ENCODE results near the gene HDLBP. TPM values are rescaled to one million over a fixed set of nuclear protein-coding genes. Genes with fewer than 3 reads are reported as not detected.

HDLBP gene
- total and polyA plus RNA-seq, 10 of the 15 experiments (the other 5 are each of a cell fraction or from before 2014, with no cell fraction given), result 19.5 to 383 (median 249) TPM

GRCh38 chr2:241199286-241199685 is 116.2 kb downstream of the HDLBP start:
- ChIA-PET POLR2A (no interaction called here), CTCF (no interaction called here), RAD21 (ENCODE audit: unreplicated experiment) (no interaction called here), SMC1A (ENCODE audit: uncharacterized antibody, unreplicated experiment) (no interaction called here)
- intact Hi-C loops (cut with micrococcal nuclease; ENCODE audit: unreplicated experiment) (no loop called here), in situ Hi-C loops (cut with MboI) (no loop called here)
- Histone ChIP-seq H2AFZ (ENCODE audit: control insufficient read depth, low read depth, low read length) (no peak overlapping the region), H3K4me2 (ENCODE audit: control insufficient read depth, insufficient read depth) (no peak overlapping the region), H4K20me1 (ENCODE audit: control insufficient read depth, insufficient read depth) (no peaks in the 10 kb centered on the region), H3K79me2 (ENCODE audit: control insufficient read depth, insufficient read depth, low read length) (no peaks in the 10 kb centered on the region), H3K36me3 (ENCODE audit: control insufficient read depth in 2 of 2, insufficient read depth in 2 of 2, low read length in 1 of 2) (no peaks in the 10 kb centered on the region), H3K4me3 (no peak overlapping the region), H3K4me1 (ENCODE audit: control insufficient read depth, insufficient read depth, low read length) (no peaks in the 10 kb centered on the region), H3K9ac (ENCODE audit: control insufficient read depth, insufficient read depth, low read length) (no peak overlapping the region), H3K9me3 (replicated peaks; ENCODE audit: control insufficient read depth, insufficient read depth, low read length) (no peaks in the 10 kb centered on the region), H3K27me3 (replicated peaks in 1 of 2; ENCODE audit: control insufficient read depth in 2 of 2, insufficient read depth in 2 of 2, low read length in 1 of 2) (no peaks in the 10 kb centered on the region), H3K27ac (ENCODE audit: control insufficient read depth, insufficient read depth) (no peak overlapping the region)
- DNase-seq (ENCODE audit: low read depth, low spot score), result no peak
- ATAC-seq, result no peak
- 63% methylated on average over 15 of the region's 16 CpGs for WGBS (ENCODE audit: insufficient coverage, insufficient replicate concordance, low lambda C conversion rate, missing lambda C conversion rate)
- no peak for FAIRE-seq
- no TSS peak for BruUV-seq (replicated peaks)
- TF ChIP-seq PRDM15 (CRISPR knock-in tag; IDR thresholded peaks at IDR 0.05) (no peak), MYC (IDR thresholded peaks at IDR 0.05; ENCODE audit: insufficient read depth, insufficient read length, insufficient replicate concordance, low read length, severe bottlenecking) (no peak), PBX3 (IDR thresholded peaks at IDR 0.05; ENCODE audit: insufficient replicate concordance, low read depth, low read length) (no peak), HSF1 (IDR thresholded peaks at IDR 0.05; ENCODE audit: low read depth, low read length) (no peak), NRF1 (conservative IDR thresholded peaks at IDR 0.05; ENCODE audit: low read depth, low read length) (no peak), BHLHE40 (IDR thresholded peaks at IDR 0.05; ENCODE audit: borderline replicate concordance in 1 of 2, low read depth in 2 of 2, low read length in 1 of 2) (no peak), ZBTB40 (IDR thresholded peaks at IDR 0.05; ENCODE audit: borderline replicate concordance) (no peak), ZSCAN29 (IDR thresholded peaks at IDR 0.05) (no peak), RAD21 (IDR thresholded peaks at IDR 0.05; ENCODE audit: insufficient read depth, low read depth, low read length) (no peak), YY1 (IDR thresholded peaks at IDR 0.05; ENCODE audit: low read depth, low read length) (no peak), ZNF622 (IDR thresholded peaks at IDR 0.05) (no peak), USF1 (IDR thresholded peaks at IDR 0.05; ENCODE audit: borderline replicate concordance, extremely low read length, insufficient read depth, low read depth, low read length) (no peak)

All from GM12878 (cell line).